ENCODE measurements around the gene BUB1B. TPM values are rescaled to one million over a fixed set of nuclear protein-coding genes. Genes with fewer than 3 reads are reported as not detected.

BUB1B gene
- polyA plus RNA-seq, 1 donor from 2014 or later = 50.0 TPM

DNA sequence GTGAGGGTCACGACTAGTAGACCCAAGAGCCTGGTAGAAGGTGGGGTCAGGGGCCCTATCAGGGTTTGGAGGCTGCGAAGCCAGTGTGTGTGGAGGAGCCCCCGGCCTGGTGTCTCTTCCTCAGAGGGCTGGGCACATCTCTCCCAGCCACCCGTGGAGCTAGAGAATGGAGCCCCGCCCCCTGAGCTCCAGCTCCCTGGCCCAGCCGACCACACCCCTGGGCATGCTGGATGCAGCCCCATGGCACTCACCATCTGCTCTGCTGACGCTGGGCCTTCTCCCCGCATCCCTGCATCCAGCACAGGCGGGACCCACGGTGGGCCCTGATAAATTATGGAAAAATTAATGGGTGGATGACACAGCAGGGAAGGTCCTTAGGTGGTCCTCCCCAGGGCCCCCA lies 104.5 kb downstream of the BUB1B start (continued):
- TF ChIP-seq MXI1 (conservative IDR thresholded peaks at IDR 0.05; ENCODE audit: poor library complexity, severe bottlenecking) = no peak
- no peak for TF ChIP-seq CTCF (IDR thresholded peaks at IDR 0.05; ENCODE audit: poor library complexity, severe bottlenecking)

DNA sequence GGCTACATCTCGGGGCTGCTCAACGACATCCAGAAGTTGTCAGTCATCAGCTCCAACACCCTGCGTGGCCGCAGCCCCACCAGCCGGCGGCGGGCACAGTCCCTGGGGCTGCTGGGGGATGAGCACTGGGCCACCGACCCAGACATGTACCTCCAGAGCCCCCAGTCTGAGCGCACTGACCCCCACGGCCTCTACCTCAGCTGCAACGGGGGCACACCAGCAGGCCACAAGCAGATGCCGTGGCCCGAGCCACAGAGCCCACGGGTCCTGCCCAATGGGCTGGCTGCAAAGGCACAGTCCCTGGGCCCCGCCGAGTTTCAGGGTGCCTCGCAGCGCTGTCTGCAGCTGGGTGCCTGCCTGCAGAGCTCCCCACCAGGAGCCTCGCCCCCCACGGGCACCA lies 105.0 kb downstream of the BUB1B start:
- TF ChIP-seq EP300 (conservative IDR thresholded peaks at IDR 0.05; ENCODE audit: poor library complexity, severe bottlenecking) (no peak), TAF1 (IDR thresholded peaks at IDR 0.05; ENCODE audit: low read depth) (no peak), SMC3 (conservative IDR thresholded peaks at IDR 0.05; ENCODE audit: poor library complexity) (no peak), MXI1 (conservative IDR thresholded peaks at IDR 0.05; ENCODE audit: poor library complexity, severe bottlenecking) (no peak), EZH2 (IDR thresholded peaks at IDR 0.05; ENCODE audit: borderline replicate concordance, insufficient read depth, low read length, poor library complexity, severe bottlenecking) (no peak), CTCF (IDR thresholded peaks at IDR 0.05; ENCODE audit: poor library complexity, severe bottlenecking) (no peak), RAD21 (conservative IDR thresholded peaks at IDR 0.05) (no peak)
- TF ChIP-seq, protein P1, sequence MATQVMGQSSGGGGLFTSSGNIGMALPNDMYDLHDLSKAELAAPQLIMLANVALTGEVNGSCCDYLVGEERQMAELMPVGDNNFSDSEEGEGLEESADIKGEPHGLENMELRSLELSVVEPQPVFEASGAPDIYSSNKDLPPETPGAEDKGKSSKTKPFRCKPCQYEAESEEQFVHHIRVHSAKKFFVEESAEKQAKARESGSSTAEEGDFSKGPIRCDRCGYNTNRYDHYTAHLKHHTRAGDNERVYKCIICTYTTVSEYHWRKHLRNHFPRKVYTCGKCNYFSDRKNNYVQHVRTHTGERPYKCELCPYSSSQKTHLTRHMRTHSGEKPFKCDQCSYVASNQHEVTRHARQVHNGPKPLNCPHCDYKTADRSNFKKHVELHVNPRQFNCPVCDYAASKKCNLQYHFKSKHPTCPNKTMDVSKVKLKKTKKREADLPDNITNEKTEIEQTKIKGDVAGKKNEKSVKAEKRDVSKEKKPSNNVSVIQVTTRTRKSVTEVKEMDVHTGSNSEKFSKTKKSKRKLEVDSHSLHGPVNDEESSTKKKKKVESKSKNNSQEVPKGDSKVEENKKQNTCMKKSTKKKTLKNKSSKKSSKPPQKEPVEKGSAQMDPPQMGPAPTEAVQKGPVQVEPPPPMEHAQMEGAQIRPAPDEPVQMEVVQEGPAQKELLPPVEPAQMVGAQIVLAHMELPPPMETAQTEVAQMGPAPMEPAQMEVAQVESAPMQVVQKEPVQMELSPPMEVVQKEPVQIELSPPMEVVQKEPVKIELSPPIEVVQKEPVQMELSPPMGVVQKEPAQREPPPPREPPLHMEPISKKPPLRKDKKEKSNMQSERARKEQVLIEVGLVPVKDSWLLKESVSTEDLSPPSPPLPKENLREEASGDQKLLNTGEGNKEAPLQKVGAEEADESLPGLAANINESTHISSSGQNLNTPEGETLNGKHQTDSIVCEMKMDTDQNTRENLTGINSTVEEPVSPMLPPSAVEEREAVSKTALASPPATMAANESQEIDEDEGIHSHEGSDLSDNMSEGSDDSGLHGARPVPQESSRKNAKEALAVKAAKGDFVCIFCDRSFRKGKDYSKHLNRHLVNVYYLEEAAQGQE (IDR thresholded peaks at IDR 0.05; ENCODE audit: borderline replicate concordance) = no peak
- Histone ChIP-seq H3K9me3 (ENCODE audit: low read length) (no peaks in the 10 kb centered on the region), H3K4me2 (ENCODE audit: low read length) (no peak overlapping the region), H2AFZ (ENCODE audit: low read depth, low read length) (no peak overlapping the region), H3K79me2 (replicated peaks; ENCODE audit: insufficient read depth, low read length) (no peaks in the 10 kb centered on the region), H3F3A (ENCODE audit: insufficient read depth, low read length, poor library complexity, severe bottlenecking) (no peaks in the 10 kb centered on the region), H3K9ac (ENCODE audit: low read length) (no peak overlapping the region), H3K27me3 (ENCODE audit: insufficient read depth, low read depth, low read length) (no peaks in the 10 kb centered on the region), H4K20me1 (ENCODE audit: insufficient read depth) (no peaks in the 10 kb centered on the region), H3K36me3 (ENCODE audit: insufficient read depth, low read length) (no peaks in the 10 kb centered on the region), H3K27ac (ENCODE audit: low read length) (no peak overlapping the region), H3K9me2 (ENCODE audit: insufficient read depth, low read length) (no peaks in the 10 kb centered on the region), H3K4me3 (ENCODE audit: low read length) (no peak overlapping the region)

- H3K36me3 ChIP-seq (ENCODE audit: insufficient read depth, low read length) = no peaks in the 10 kb centered on the region
- no peak overlapping the region for H3K4me3 ChIP-seq (ENCODE audit: low read length)
- TF ChIP-seq MXI1 (conservative IDR thresholded peaks at IDR 0.05; ENCODE audit: poor library complexity, severe bottlenecking) (no peak), POLR2AphosphoS5 (IDR thresholded peaks at IDR 0.05) (no peak), SMC3 (conservative IDR thresholded peaks at IDR 0.05; ENCODE audit: poor library complexity) (no peak)
- H3K4me2 ChIP-seq (ENCODE audit: low read length) = no peak overlapping the region
- H3K27ac ChIP-seq (ENCODE audit: low read length) = no peak overlapping the region
- H3K79me2 ChIP-seq (replicated peaks; ENCODE audit: insufficient read depth, low read length) = no peaks in the 10 kb centered on the region
- no peaks in the 10 kb centered on the region for H4K20me1 ChIP-seq (ENCODE audit: insufficient read depth)
- no peaks in the 10 kb centered on the region for H3K27me3 ChIP-seq (ENCODE audit: insufficient read depth, low read depth, low read length)
- no peaks in the 10 kb centered on the region for H3F3A ChIP-seq (ENCODE audit: insufficient read depth, low read length, poor library complexity, severe bottlenecking)
- H3K9ac ChIP-seq (ENCODE audit: low read length) = no peak overlapping the region
- H2AFZ ChIP-seq (ENCODE audit: low read depth, low read length) = no peak overlapping the region
- no peaks in the 10 kb centered on the region for H3K9me3 ChIP-seq (ENCODE audit: low read length)
- no peaks in the 10 kb centered on the region for H3K9me2 ChIP-seq (ENCODE audit: insufficient read depth, low read length)
Measured at GRCh38 chr15:40266828-40267304, 106.0 kb downstream of the BUB1B start.
